ENCODE measurements around the gene UBE2N.

DNA sequence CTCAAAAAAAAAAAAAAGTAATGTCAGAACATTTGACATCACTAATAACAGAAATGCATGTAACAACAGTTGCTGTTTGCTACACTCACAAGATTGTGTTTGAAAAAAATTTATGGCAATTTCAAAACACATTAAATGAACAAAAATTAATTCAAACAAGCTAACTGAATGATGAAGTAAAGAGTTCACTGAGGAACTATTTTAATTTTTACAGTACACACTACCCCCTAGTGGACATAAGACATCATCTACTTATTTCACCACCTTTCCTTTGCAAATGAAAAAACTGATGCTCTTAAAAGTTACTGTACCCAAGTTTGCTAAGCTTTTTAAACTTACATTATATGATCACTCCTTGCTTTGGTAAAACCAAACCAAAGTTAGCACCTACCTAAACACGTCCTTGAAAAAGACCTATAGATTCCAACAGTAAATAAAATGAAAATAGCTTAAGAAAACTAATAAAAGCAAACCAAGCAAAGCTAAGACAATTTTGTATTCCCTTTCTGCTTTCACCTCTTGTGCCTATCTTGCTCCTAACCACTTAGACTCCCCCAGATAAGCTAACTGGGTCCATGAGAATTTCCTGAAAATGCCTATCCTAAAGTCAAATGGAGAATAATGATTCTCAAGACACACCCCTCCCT, 22.2 kb downstream of the UBE2N start:
- TF ChIP-seq ZNF558 (tag by site-specific recombination; IDR thresholded peaks at IDR 0.05) = no peak
- TF ChIP-seq ZNF416 (tag by site-specific recombination; IDR thresholded peaks at IDR 0.05) = no peak
- TF ChIP-seq, protein P1, sequence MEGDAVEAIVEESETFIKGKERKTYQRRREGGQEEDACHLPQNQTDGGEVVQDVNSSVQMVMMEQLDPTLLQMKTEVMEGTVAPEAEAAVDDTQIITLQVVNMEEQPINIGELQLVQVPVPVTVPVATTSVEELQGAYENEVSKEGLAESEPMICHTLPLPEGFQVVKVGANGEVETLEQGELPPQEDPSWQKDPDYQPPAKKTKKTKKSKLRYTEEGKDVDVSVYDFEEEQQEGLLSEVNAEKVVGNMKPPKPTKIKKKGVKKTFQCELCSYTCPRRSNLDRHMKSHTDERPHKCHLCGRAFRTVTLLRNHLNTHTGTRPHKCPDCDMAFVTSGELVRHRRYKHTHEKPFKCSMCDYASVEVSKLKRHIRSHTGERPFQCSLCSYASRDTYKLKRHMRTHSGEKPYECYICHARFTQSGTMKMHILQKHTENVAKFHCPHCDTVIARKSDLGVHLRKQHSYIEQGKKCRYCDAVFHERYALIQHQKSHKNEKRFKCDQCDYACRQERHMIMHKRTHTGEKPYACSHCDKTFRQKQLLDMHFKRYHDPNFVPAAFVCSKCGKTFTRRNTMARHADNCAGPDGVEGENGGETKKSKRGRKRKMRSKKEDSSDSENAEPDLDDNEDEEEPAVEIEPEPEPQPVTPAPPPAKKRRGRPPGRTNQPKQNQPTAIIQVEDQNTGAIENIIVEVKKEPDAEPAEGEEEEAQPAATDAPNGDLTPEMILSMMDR (tag by site-specific recombination; IDR thresholded peaks at IDR 0.05) = no peak
- no peak for TF ChIP-seq ZNF561 (tag by site-specific recombination; IDR thresholded peaks at IDR 0.05; ENCODE audit: borderline replicate concordance)
- TF ChIP-seq REPIN1 (tag by site-specific recombination; IDR thresholded peaks at IDR 0.05; ENCODE audit: low read depth) = no peak
- TF ChIP-seq MZF1 (tag by site-specific recombination; IDR thresholded peaks at IDR 0.05; ENCODE audit: borderline replicate concordance) = no peak
- TF ChIP-seq ZFP69B (tag by site-specific recombination; IDR thresholded peaks at IDR 0.05) = no peak
- no peak for TF ChIP-seq YY2 (tag by site-specific recombination; IDR thresholded peaks at IDR 0.05)

All from HEK293 (cell line).